ENCODE results near the gene MRS2. TPM values are rescaled to one million over a fixed set of nuclear protein-coding genes. Genes with fewer than 3 reads are reported as not detected.

Gene MRS2
- total and polyA plus RNA-seq, 9 of the 15 experiments (the other 6 are each of a cell fraction or from before 2014, with no cell fraction given) = 14.6 to 57.9 (median 48.1) TPM

DNA sequence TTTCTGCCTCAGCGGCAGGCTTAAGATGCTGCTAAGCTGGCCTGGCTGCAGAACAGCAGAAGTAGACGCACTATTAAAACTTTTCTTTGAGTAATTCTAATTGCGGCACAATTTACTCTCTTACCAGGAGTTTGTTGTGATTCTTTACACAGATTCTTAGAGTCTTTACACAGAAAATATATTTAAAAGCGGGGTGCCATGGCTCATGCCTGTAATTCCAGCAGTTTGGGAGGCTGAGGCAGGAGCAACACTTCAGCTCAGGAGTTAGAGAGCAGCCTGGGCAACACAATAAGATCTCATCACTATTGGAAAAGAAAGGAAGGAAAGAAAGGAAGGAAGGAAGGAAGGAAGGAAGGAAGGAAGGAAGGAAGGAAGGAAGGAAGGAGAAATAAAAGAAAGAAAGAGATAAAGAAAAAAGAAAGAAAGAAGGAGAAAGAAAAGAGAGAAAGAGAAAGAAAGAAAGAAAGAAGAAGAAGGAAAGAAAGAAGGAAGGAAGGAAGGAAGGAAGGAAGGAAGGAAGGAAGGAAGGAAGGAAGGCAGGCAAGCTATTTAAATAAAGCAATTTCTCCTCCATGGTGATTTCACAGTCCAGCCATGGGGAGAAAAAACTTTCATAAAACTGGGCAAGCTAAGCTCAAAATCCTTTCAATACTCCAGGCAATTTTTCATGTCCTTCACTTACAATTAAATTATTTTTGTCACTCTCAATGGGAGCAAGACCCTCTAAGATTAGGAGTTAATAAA, 21.1 kb upstream of the MRS2 start:
- ATAC-seq = no peak
- in situ Hi-C loops (cut with MboI) (no loop called here), intact Hi-C loops (cut with micrococcal nuclease) (no loop called here)
- H3K27me3 ChIP-seq (ENCODE audit: control insufficient read depth in 2 of 2, insufficient read depth in 2 of 2, low read length in 2 of 2) = peaks cover 6 to 14% of the 10 kb centered on the region in 2 experiments; a peak in 4 of 5 replicates
- POLR2A ChIA-PET = interaction anchor here (1.0 to 1.1 kb wide), 2 partner anchors 18 to 21 kb away, joined by 3 read pairs; partner anchors contain the start of gene MRS2
- no peaks in the 10 kb centered on the region for H3K79me2 ChIP-seq (ENCODE audit: control insufficient read depth, insufficient read depth, low read length)
- H3K27ac ChIP-seq (ENCODE audit: extremely low read depth, low read depth, low read length) = no peak overlapping the region
- WGBS (ENCODE audit: insufficient coverage, low coverage, missing lambda C conversion rate) = 9% methylated on average over 4 of the region's 4 CpGs
- DNase-seq (ENCODE audit: extremely low read depth in 1 of 4, low spot score in 3 of 4) = no peak
- no peaks in the 10 kb centered on the region for H3K36me3 ChIP-seq (ENCODE audit: control insufficient read depth, insufficient read depth, low read length)
- no peaks in the 10 kb centered on the region for H4K20me1 ChIP-seq (replicated peaks; ENCODE audit: control insufficient read depth, insufficient read depth, low read length)
- CTCF ChIA-PET (ENCODE audit: low intra/inter-chr PET ratio) = no interaction called here
- H3K4me2 ChIP-seq (ENCODE audit: insufficient read depth, low read length) = no peak overlapping the region
- H3K4me1 ChIP-seq (replicated peaks in 1 of 2; ENCODE audit: control insufficient read depth in 2 of 2, insufficient read depth in 2 of 2, low read length in 2 of 2) = no peaks in the 10 kb centered on the region
- no peak overlapping the region for H3K4me3 ChIP-seq
- no TSS peak for BruUV-seq (replicated peaks)
- no peak for FAIRE-seq
- H3K9me3 ChIP-seq (replicated peaks; ENCODE audit: control insufficient read depth, insufficient read depth, low read depth, low read length) = no peaks in the 10 kb centered on the region
- no peak overlapping the region for H2AFZ ChIP-seq (ENCODE audit: low read depth, low read length)
- no peak overlapping the region for H3K9ac ChIP-seq (ENCODE audit: insufficient read depth in 1 of 2, low read depth in 2 of 2, low read length in 2 of 2)
- H3K9me1 ChIP-seq (ENCODE audit: control insufficient read depth, insufficient read depth, low read length) = no peaks in the 10 kb centered on the region
- no peak for TF ChIP-seq ZNF23 (CRISPR knock-in tag; IDR thresholded peaks at IDR 0.05)
- TF ChIP-seq, protein P1, sequence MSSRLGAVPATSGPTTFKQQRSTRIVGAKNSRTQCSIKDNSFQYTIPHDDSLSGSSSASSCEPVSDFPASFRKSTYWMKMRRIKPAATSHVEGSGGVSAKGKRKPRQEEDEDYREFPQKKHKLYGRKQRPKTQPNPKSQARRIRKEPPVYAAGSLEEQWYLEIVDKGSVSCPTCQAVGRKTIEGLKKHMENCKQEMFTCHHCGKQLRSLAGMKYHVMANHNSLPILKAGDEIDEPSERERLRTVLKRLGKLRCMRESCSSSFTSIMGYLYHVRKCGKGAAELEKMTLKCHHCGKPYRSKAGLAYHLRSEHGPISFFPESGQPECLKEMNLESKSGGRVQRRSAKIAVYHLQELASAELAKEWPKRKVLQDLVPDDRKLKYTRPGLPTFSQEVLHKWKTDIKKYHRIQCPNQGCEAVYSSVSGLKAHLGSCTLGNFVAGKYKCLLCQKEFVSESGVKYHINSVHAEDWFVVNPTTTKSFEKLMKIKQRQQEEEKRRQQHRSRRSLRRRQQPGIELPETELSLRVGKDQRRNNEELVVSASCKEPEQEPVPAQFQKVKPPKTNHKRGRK (tag; IDR thresholded peaks at IDR 0.05) = peak; percentile 71
- TF ChIP-seq, protein P2, sequence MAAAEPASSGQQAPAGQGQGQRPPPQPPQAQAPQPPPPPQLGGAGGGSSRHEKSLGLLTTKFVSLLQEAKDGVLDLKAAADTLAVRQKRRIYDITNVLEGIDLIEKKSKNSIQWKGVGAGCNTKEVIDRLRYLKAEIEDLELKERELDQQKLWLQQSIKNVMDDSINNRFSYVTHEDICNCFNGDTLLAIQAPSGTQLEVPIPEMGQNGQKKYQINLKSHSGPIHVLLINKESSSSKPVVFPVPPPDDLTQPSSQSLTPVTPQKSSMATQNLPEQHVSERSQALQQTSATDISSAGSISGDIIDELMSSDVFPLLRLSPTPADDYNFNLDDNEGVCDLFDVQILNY (CRISPR knock-in tag; IDR thresholded peaks at IDR 0.05) = no peak
- no peak for TF ChIP-seq SRSF7 (optimal IDR thresholded peaks at IDR 0.05; ENCODE audit: low read depth, low read length)
- TF ChIP-seq ZNF239 (CRISPR knock-in tag; IDR thresholded peaks at IDR 0.05) = no peak
- TF ChIP-seq HNRNPLL (IDR thresholded peaks at IDR 0.05; ENCODE audit: low read depth, low read length, poor library complexity, severe bottlenecking) = no peak

Measured in K562 (cell line).